B cell (primary cell): ENCODE results near the gene CPNE2.

ENCODE experiments used
- CTCF ChIP-seq: fragments of 200-600 bp; IDR thresholded peaks from one replicate; pipeline ENCODE4 v1.8.0; 2022; ENCODE audit warnings: antibody characterized with exemption, mild to moderate bottlenecking
- EZH2 ChIP-seq: IDR thresholded peaks from 2 replicates; pipeline ENCODE4 v1.6.1; 2012; ENCODE audit warnings: borderline replicate concordance, low read depth, mild to moderate bottlenecking, moderate library complexity, low read length; ENCODE audit not compliant: insufficient read depth, poor library complexity, severe bottlenecking

- TF ChIP-seq CTCF = no peak
- TF ChIP-seq EZH2 = no peak
Measured at GRCh38 chr16:57100445-57100844, 8.1 kb downstream of the CPNE2 start.
